IMR-90 (cell line): ENCODE measurements around the gene PAXX. TPM values are rescaled to one million over a fixed set of nuclear protein-coding genes. Genes with fewer than 3 reads are reported as not detected.

Source experiments
- ATAC-seq: fragments of 200-7000 bp; cut with Tn5 transposase; 2 replicates; pipeline ENCODE4 v1.9.1; 2020; ENCODE audit warnings: low read depth, mild to moderate bottlenecking, moderate library complexity
- BruUV-seq: library from RNA; stranded (reverse); fragments of 400-500 nt; replicated peaks from 2 replicates; lab custom pipeline; 2021; lab: Mats Ljungman, UMichigan
- CTCF ChIA-PET: fragments of 300-600 bp; formaldehyde crosslinking; extraction: SDS; loops from one replicate; lab custom pipeline; 2021; ENCODE audit warnings: antibody characterized with exemption; lab: Yijun Ruan, JAX
- POLR2A ChIA-PET: fragments of 300-600 bp; sonication (Branson Sonifier 250); formaldehyde crosslinking; loops from one replicate; lab custom pipeline; 2022; ENCODE audit warnings: antibody characterized with exemption; ENCODE audit not compliant: unreplicated experiment; lab: Charles Lee
- DNase-seq: peaks from one replicate; pipeline ENCODE4 v3.0.0; 2013
- H2AFZ ChIP-seq: replicated peaks from 2 replicates; pipeline ENCODE3; 2013; ENCODE audit warnings: low read length, mild to moderate bottlenecking; ENCODE audit not compliant: poor library complexity
- H2AK5ac ChIP-seq: 2 replicates; pipeline ENCODE4 v1.6.1; 2013; ENCODE audit warnings: low read depth, low read length, inconsistent platforms
- H2AK9ac ChIP-seq: replicated peaks from 2 replicates; pipeline ENCODE3; 2013; ENCODE audit warnings: mild to moderate bottlenecking, low read depth, low read length, moderate library complexity; ENCODE audit not compliant: poor library complexity
- H2BK120ac ChIP-seq: 2 replicates; pipeline ENCODE4 v1.6.1; 2013; ENCODE audit warnings: low read depth, low read length, inconsistent platforms
- H2BK15ac ChIP-seq: 3 replicates; pipeline ENCODE4 v1.6.1; 2013; ENCODE audit warnings: low read depth, low read length, inconsistent platforms
- H2BK20ac ChIP-seq: 2 replicates; pipeline ENCODE4 v1.6.1; 2013; ENCODE audit warnings: low read depth, mild to moderate bottlenecking, inconsistent platforms, low read length, moderate library complexity
- H2BK5ac ChIP-seq: 2 replicates; pipeline ENCODE4 v1.6.1; 2013; ENCODE audit warnings: mild to moderate bottlenecking, low read depth, low read length, inconsistent platforms; ENCODE audit not compliant: poor library complexity, severe bottlenecking
- H3K14ac ChIP-seq: replicated peaks from 2 replicates; pipeline ENCODE4 v1.6.1; 2013; ENCODE audit warnings: low read depth, low read length, inconsistent platforms
- H3K18ac ChIP-seq: 2 replicates; pipeline ENCODE4 v1.6.1; 2013; ENCODE audit warnings: low read depth, low read length, control low read depth
- H3K23ac ChIP-seq: 2 replicates; pipeline ENCODE4 v1.6.1; 2013; ENCODE audit warnings: low read depth, low read length, inconsistent platforms
- H3K27ac ChIP-seq: 2 replicates; pipeline ENCODE4 v1.5.1; 2013; ENCODE audit warnings: mild to moderate bottlenecking, control low read depth, low read length; ENCODE audit not compliant: insufficient read depth
- H3K27me3 ChIP-seq: 2 replicates; pipeline ENCODE4 v1.6.1; 2013; ENCODE audit warnings: low read length; ENCODE audit not compliant: control insufficient read depth, insufficient read depth
- H3K36me3 ChIP-seq: 2 replicates; pipeline ENCODE4 v1.6.1; 2013; ENCODE audit warnings: low read length, mixed read lengths; ENCODE audit not compliant: control insufficient read depth, insufficient read depth
- H3K4ac ChIP-seq: 2 replicates; pipeline ENCODE4 v1.6.1; 2013; ENCODE audit warnings: low read depth, low read length, inconsistent platforms
- H3K4me1 ChIP-seq: 2 replicates; pipeline ENCODE4 v1.6.1; 2013; ENCODE audit warnings: low read length, mixed read lengths; ENCODE audit not compliant: control insufficient read depth, insufficient read depth
- H3K4me2 ChIP-seq: 2 replicates; pipeline ENCODE4 v1.6.1; 2013; ENCODE audit warnings: low read depth, mild to moderate bottlenecking, control low read depth, low read length, moderate library complexity
- H3K4me3 ChIP-seq: 2 replicates; pipeline ENCODE4 v1.5.1; 2013; ENCODE audit warnings: low read depth, mild to moderate bottlenecking, control low read depth, low read length, moderate library complexity; ENCODE audit not compliant: insufficient read depth
- H3K56ac ChIP-seq: 2 replicates; pipeline ENCODE4 v1.6.1; 2013; ENCODE audit warnings: low read length, inconsistent platforms; ENCODE audit not compliant: insufficient read depth; ENCODE audit errors: extremely low read depth
- H3K79me1 ChIP-seq, 2 experiments: 2 replicates each; pipeline ENCODE4 v1.6.1; 2013; ENCODE audit warnings: low read length in 2 of 2, inconsistent platforms in 1 of 2, low read depth in 1 of 2
- H3K9ac ChIP-seq: 2 replicates; pipeline ENCODE4 v1.6.1; 2013; ENCODE audit warnings: low read depth, low read length, control low read depth
- H3K9me1 ChIP-seq: 2 replicates; pipeline ENCODE4 v1.6.1; 2013; ENCODE audit warnings: low read length, inconsistent platforms; ENCODE audit not compliant: insufficient read depth
- H3K9me3 ChIP-seq: 2 replicates; pipeline ENCODE4 v1.6.1; 2013; ENCODE audit warnings: low read length; ENCODE audit not compliant: control insufficient read depth, insufficient read depth
- H4K20me1 ChIP-seq: 2 replicates; pipeline ENCODE4 v1.6.1; 2013; ENCODE audit warnings: low read length, inconsistent platforms; ENCODE audit not compliant: insufficient read depth
- H4K5ac ChIP-seq: 2 replicates; pipeline ENCODE4 v1.6.1; 2013; ENCODE audit warnings: mild to moderate bottlenecking, low read depth, low read length, control low read depth
- H4K8ac ChIP-seq, 2 experiments: 2 replicates each; pipeline ENCODE4 v1.6.1; 2013; ENCODE audit warnings: low read depth in 2 of 2, low read length in 2 of 2, control low read depth in 1 of 2, inconsistent platforms in 1 of 2
- H4K91ac ChIP-seq: 2 replicates; pipeline ENCODE4 v1.6.1; 2013; ENCODE audit warnings: low read depth, low read length, inconsistent platforms; ENCODE audit not compliant: insufficient read depth
- NFE2L2 ChIP-seq: fragments of 150-350 bp; IDR thresholded peaks from 2 replicates; pipeline ENCODE4 v1.6.1; 2016; ENCODE audit warnings: low read depth, mild to moderate bottlenecking, low read length
- POLR2A ChIP-seq: IDR thresholded peaks from 2 replicates; pipeline ENCODE4 v1.6.1; 2012; ENCODE audit warnings: mild to moderate bottlenecking, low read depth, low read length
- WGBS, 2 experiments: methylation state at CpG; one replicate each; pipeline versions ENCODE4 v1.1.5 to v1.1.7; 2013; ENCODE audit warnings: missing lambda C conversion rate in 2 of 2; ENCODE audit not compliant: insufficient read length in 1 of 2; ENCODE audit errors: extremely low coverage in 2 of 2; 5-methylcytosine and 5-hydroxymethylcytosine counted together
- dilution Hi-C: fragments of 300-500 bp; cut with HindIII; formaldehyde crosslinking; loops from one replicate; pipeline ENCODE4 v1.14.3; 2018; ENCODE audit warnings: low sequenced_read_pairs; ENCODE audit not compliant: unreplicated experiment
- in situ Hi-C: fragments of 300-500 bp; cut with MboI; formaldehyde crosslinking; loops from 3 replicates; pipeline ENCODE4 v1.14.3; 2019; ENCODE audit warnings: low sequenced_read_pairs, inconsistent platforms, mixed read lengths
- intact Hi-C: fragments of 100-400 bp; cut with micrococcal nuclease; formaldehyde crosslinking; loops from 2 replicates; pipeline ENCODE4 v1.10.0; 2022
- polyA plus RNA-seq, 3 experiments: library from polyadenylated mRNA; depleted of rRNA; stranded (reverse); fragments of >200 nt; gene quantifications; 2 replicates each; pipeline ENCODE4 v1.2.3, GENCODE V29; 2012; ENCODE audit warnings: low replicate concordance in 1 of 3
- total RNA-seq: library from RNA; depleted of rRNA; stranded (reverse); fragments of >200 nt; gene quantifications from 2 replicates; pipeline ENCODE4 v1.2.3, GENCODE V29; 2012

Gene PAXX
- total and polyA plus RNA-seq, 2 of the 4 experiments (the other 2 are of a cell fraction), result 5.7 to 24.6 TPM

DNA sequence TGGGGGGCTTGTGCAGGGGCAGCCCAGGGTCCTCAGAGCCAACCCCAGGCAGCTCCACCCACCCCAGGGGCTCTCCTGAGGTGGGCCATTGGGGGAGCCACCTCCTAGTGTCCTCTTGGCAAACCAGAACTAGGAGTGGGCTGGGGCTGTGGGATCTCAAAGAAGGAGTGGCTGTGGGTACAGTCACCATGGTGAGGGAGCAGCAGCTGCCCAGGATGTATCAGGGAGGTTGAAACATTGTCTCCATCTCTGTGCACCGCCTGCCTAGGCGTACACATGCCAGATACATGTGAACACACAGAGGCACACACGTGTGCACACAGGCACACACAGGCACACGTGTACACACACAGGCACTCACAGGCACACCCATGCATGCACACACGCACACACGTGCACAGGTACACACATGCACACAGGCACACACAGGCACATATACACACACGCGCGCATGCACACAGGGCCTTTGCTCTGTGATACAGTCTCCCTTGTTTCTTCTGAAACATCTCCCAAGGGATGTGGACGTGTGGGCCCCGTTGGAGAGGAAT lies 29.4 kb upstream of the PAXX start:
- Histone ChIP-seq H3K4me3 (no peak overlapping the region), H3K4me2 (no peak overlapping the region), H3K14ac (no peak overlapping the region), H4K20me1 (no peaks in the 10 kb centered on the region), H3K23ac (no peak overlapping the region), H3K18ac (no peak overlapping the region), H3K4ac (no peak overlapping the region), H2AFZ (peak overlapping the region; percentile 3), H3K9ac (no peak overlapping the region), H3K36me3 (no peaks in the 10 kb centered on the region), H3K9me3 (no peaks in the 10 kb centered on the region), H3K27me3 (peaks cover 24% of the 10 kb centered on the region), H2BK20ac (no peak overlapping the region), H2BK15ac (no peak overlapping the region), H2AK9ac (no peak overlapping the region), H3K27ac (no peak overlapping the region), H3K56ac (no peak overlapping the region), H3K4me1 (no peaks in the 10 kb centered on the region), H4K8ac (no peak overlapping the region), H2BK5ac (no peak overlapping the region), H4K91ac (no peak overlapping the region), H2BK120ac (no peak overlapping the region), H4K5ac (no peak overlapping the region), H2AK5ac (no peak overlapping the region), H3K79me1 (no peaks in the 10 kb centered on the region), H3K9me1 (peaks cover 2% of the 10 kb centered on the region; the same call in 1 of the 2 replicates)
- no CpG with 5 or more reads among the region's 11 CpGs for WGBS, 2 experiments
- in situ Hi-C loops, result no loop called here
- dilution Hi-C loops, result no loop called here
- CTCF ChIA-PET, result no interaction called here
- no peak for TF ChIP-seq POLR2A
- no peak for TF ChIP-seq NFE2L2
- no TSS peak for BruUV-seq
- POLR2A ChIA-PET, result no interaction called here
- no peak for ATAC-seq
- DNase-seq, result no peak
- intact Hi-C loops, result no loop called here
